GM23338 (cell line): ENCODE measurements around the gene TTLL5.

Experiments used
- CREB1 ChIP-seq: fragments of 250-450 bp; sonication (Bioruptor Pico); IDR thresholded peaks from 2 replicates; pipeline ENCODE4 v1.5.0; 2020; ENCODE audit warnings: low read depth, mild to moderate bottlenecking, moderate library complexity
- CTCF ChIP-seq, 2 experiments: fragments of 200-600 bp in 1 of 2; sonication (generic) in 1 of 2; conservative IDR thresholded peaks; 2 replicates each; pipeline versions ENCODE4 v1.5.1 to v1.6.1; 2016 to 2017; ENCODE audit warnings: antibody characterized with exemption in 2 of 2, low read depth in 2 of 2, mild to moderate bottlenecking in 2 of 2, moderate library complexity in 1 of 2
- EZH2 ChIP-seq: fragments of 200-600 bp; sonication (generic); IDR thresholded peaks from one replicate; pipeline ENCODE4 v1.8.0; 2017; ENCODE audit warnings: antibody characterized with exemption, mild to moderate bottlenecking, low read depth; ENCODE audit not compliant: unreplicated experiment
- JUNB ChIP-seq: IDR thresholded peaks from one replicate; pipeline ENCODE4 v1.6.1; 2016; ENCODE audit warnings: antibody characterized with exemption; ENCODE audit not compliant: unreplicated experiment
- POLR2AphosphoS5 ChIP-seq: IDR thresholded peaks from 2 replicates; pipeline ENCODE4 v1.6.1; 2016; ENCODE audit warnings: antibody characterized with exemption, low read depth
- ZNF331 ChIP-seq: fragments of 250-450 bp; sonication (Bioruptor Pico); IDR thresholded peaks from 2 replicates; pipeline ENCODE4 v1.5.0; 2020; ENCODE audit warnings: low read depth, mild to moderate bottlenecking, moderate library complexity

GRCh38 chr14:75690010-75690409, 29.0 kb downstream of the TTLL5 start:
- no peak for TF ChIP-seq CTCF (conservative IDR thresholded peaks at IDR 0.05; ENCODE audit: low read depth in 2 of 2)
- no peak for TF ChIP-seq POLR2AphosphoS5
- TF ChIP-seq JUNB, result no peak
- no peak for TF ChIP-seq EZH2
- TF ChIP-seq CREB1, result no peak
- no peak for TF ChIP-seq ZNF331
